Transverse colon (tissue), 4 donors: ENCODE measurements around the gene ERGIC3. TPM values are rescaled to one million over a fixed set of nuclear protein-coding genes. Genes with fewer than 3 reads are reported as not detected.

Experiments used
- small RNA-seq, 4 donors: library from RNA; depleted of rRNA; stranded (forward); fragments of <200 nt; gene quantifications; one replicate each; pipeline ENCODE3, GENCODE V24; 2016
- total RNA-seq, 4 donors: library from RNA; depleted of rRNA; stranded (reverse); fragments of >200 nt; gene quantifications; one replicate each; pipeline ENCODE4 v1.1.0, GENCODE V29; 2016

The ERGIC3 gene
- total RNA-seq, 4 donors from 2014 or later = 115 to 398 (median 237) TPM

Small RNA genes lying within 50 kb of the gene (small RNA-seq; reads per million reads assigned to genes)
- gene RPL37P1 = 0 reads per million in 4 donors

Other genes with a start within 250 kb of the ERGIC3 start
- gene FAM83C, start 249.7 kb upstream of the ERGIC3 start, total RNA-seq = under 1 TPM in 1 of 4 donors, not detected in 3; 0.14 TPM
- gene UQCC1, start 130.1 kb upstream of the ERGIC3 start, total RNA-seq = 10 to 100 TPM; 24.7 to 70.8 (median 44.5) TPM
- 1 to 10 TPM in 1 of 4 donors, under 1 TPM in 2, not detected in 1; 0.32 to 2.2 (median 0.40) TPM for gene GDF5, start 103.8 kb upstream of the ERGIC3 start, total RNA-seq
- 10 to 100 TPM; 22.8 to 38.6 (median 28.7) TPM for gene CEP250, start 86.5 kb upstream of the ERGIC3 start, total RNA-seq
- not detected for gene C20orf173, start 12.4 kb upstream of the ERGIC3 start, total RNA-seq
- gene SPAG4, start 73.8 kb downstream of the ERGIC3 start, total RNA-seq = 10 to 100 TPM in 1 of 4 donors, 1 to 10 TPM in 1, not detected in 2; 3.3 to 17.5 TPM
- gene CPNE1, start 122.8 kb downstream of the ERGIC3 start, total RNA-seq = 100 to 1,000 TPM in 3 of 4 donors, 10 to 100 TPM in 1; 67.7 to 225 (median 132) TPM
- 10 to 100 TPM; 24.7 to 33.8 (median 29.3) TPM for gene RBM12, start 122.8 kb downstream of the ERGIC3 start, total RNA-seq
- 10 to 100 TPM; 28.4 to 54.1 (median 42.0) TPM for gene NFS1, start 157.3 kb downstream of the ERGIC3 start, total RNA-seq
- gene ROMO1, start 157.3 kb downstream of the ERGIC3 start, total RNA-seq = 100 to 1,000 TPM; 114 to 416 (median 182) TPM
- gene RBM39, start 200.2 kb downstream of the ERGIC3 start, total RNA-seq = 100 to 1,000 TPM; 264 to 721 (median 416) TPM
- 10 to 100 TPM; 20.6 to 88.6 (median 43.1) TPM for gene PHF20, start 229.9 kb downstream of the ERGIC3 start, total RNA-seq